Pericardium fibroblast (primary cell): Measurements from ENCODE around the gene NUDT6. TPM values are rescaled to one million over a fixed set of nuclear protein-coding genes. Genes with fewer than 3 reads are reported as not detected.

ENCODE experiments used
- total RNA-seq: library from RNA; depleted of rRNA; stranded (reverse); fragments of >200 nt; gene quantifications from 2 replicates; pipeline ENCODE4 v1.2.3, GENCODE V29; 2015

Gene NUDT6
- 5.8 and 6.5 TPM in 2 replicates for total RNA-seq

GRCh38 chr4:122921971-122922876 lies at the start of gene NUDT6:
Gene NUDT6 (minus strand): TSS chr4:122922597. CDS start chr4:122922572, 25 bp downstream.

Other genes starting within 250 kb of the NUDT6 start
- 5.0 and 6.0 TPM in 2 replicates for gene BBS12, start 189.9 kb downstream of the NUDT6 start, total RNA-seq
- 10.6 and 27.4 TPM in 2 replicates for gene FGF2, start 95.8 kb downstream of the NUDT6 start, total RNA-seq